ENCODE results near the gene ZDHHC8. TPM values are rescaled to one million over a fixed set of nuclear protein-coding genes. Genes with fewer than 3 reads are reported as not detected.

The ZDHHC8 gene
- total and polyA plus RNA-seq, 9 donors, result 13.7 to 52.8 (median 41.5) TPM

DNA sequence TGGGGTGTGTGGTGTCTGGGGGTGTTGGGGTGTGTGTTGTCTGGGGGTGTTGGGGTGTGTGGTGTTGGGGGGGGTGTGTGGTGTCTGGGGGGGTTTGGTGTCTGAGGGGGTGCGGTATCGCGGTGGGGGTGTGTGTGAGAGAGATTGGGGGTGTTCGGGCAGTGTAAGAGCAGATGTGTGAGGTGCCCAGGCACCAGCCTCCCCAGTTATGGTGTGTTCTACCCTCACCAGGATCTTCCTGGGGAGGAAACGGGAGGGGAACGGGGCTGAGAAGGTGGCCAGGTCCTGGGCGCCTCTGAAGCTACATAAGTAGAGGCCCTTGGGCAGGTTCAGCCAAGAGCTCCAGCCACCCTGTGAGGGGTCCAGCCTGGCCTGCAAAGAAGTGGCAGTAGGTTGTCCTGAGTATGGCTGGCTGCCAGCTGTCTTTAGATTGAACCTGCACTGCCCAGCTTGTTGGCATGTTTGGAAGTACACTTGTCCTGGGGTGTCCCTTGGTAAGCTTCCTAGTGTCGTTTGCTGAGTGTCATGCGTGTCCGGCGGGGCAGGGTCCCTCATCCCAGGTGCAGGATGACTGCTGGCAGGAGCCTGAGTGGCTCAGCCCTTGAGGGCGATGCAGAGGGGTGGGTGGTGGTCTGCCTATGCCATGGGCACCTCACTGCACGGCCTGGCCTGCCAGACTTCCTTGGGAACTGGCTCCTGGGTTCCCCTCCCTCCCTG is 8.1 kb upstream of the ZDHHC8 start:
- Histone ChIP-seq H3K27ac (ENCODE audit: low read length) (no peak overlapping the region), H3K4me3 (ENCODE audit: low read length) (no peak overlapping the region), H3K27me3 (ENCODE audit: control insufficient read depth, insufficient read depth, low read length) (no peaks in the 10 kb centered on the region), H3K9me3 (replicated peaks; ENCODE audit: control insufficient read depth, low read depth, low read length) (no peaks in the 10 kb centered on the region), H3K4me1 (ENCODE audit: control insufficient read depth, insufficient read depth, low read length) (peaks cover 5% of the 10 kb centered on the region), H3K36me3 (ENCODE audit: control insufficient read depth, insufficient read depth, low read length) (peaks cover 76% of the 10 kb centered on the region)
- no peak for DNase-seq
- WGBS (ENCODE audit: insufficient coverage), result 88% methylated on average over 10 of the region's 13 CpGs

DNA sequence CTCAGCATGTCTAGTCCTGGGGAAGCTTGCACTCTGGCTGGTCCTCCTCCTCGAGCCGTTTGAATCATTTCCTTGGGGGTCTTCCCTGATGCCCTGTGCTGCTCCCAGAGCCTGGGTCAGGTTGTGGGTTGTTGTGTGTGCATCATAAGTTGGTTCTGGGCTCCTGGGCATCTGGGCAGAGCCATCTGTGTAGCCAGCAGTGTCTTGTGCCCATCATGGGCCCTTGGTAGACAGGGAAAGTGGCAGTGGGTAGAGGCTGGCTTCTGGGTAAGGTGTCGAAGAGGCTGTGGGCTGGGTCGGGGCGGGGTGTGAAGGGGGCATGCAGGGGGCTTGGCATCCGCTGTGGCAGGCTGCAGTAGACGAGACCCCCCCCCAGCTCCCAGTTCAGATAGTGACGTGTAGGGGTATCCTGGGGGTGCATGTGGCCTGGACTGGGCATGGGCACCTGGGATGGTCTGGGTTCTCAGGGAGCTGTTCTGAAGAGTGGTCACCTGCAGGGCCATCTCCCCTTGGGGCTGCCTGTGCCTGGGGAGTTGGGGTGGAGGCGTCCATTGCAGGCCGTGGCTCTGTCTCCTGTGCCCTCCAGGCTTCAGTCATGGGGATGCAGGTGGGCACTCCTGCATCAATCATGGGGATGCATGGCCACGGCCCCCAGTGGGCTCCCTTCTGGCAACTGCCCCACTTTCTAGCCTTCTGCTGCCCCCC is 7.4 kb upstream of the ZDHHC8 start:
- no peak for DNase-seq
- Histone ChIP-seq H3K9me3 (replicated peaks; ENCODE audit: control insufficient read depth, low read depth, low read length) (no peaks in the 10 kb centered on the region), H3K27me3 (ENCODE audit: control insufficient read depth, insufficient read depth, low read length) (no peaks in the 10 kb centered on the region), H3K36me3 (ENCODE audit: control insufficient read depth, insufficient read depth, low read length) (peaks cover 71% of the 10 kb centered on the region), H3K4me3 (ENCODE audit: low read length) (no peak overlapping the region), H3K4me1 (ENCODE audit: control insufficient read depth, insufficient read depth, low read length) (peaks cover under 1% of the 10 kb centered on the region), H3K27ac (ENCODE audit: low read length) (no peak overlapping the region)
- 67% methylated on average over 3 of the region's 11 CpGs for WGBS (ENCODE audit: insufficient coverage)

DNA sequence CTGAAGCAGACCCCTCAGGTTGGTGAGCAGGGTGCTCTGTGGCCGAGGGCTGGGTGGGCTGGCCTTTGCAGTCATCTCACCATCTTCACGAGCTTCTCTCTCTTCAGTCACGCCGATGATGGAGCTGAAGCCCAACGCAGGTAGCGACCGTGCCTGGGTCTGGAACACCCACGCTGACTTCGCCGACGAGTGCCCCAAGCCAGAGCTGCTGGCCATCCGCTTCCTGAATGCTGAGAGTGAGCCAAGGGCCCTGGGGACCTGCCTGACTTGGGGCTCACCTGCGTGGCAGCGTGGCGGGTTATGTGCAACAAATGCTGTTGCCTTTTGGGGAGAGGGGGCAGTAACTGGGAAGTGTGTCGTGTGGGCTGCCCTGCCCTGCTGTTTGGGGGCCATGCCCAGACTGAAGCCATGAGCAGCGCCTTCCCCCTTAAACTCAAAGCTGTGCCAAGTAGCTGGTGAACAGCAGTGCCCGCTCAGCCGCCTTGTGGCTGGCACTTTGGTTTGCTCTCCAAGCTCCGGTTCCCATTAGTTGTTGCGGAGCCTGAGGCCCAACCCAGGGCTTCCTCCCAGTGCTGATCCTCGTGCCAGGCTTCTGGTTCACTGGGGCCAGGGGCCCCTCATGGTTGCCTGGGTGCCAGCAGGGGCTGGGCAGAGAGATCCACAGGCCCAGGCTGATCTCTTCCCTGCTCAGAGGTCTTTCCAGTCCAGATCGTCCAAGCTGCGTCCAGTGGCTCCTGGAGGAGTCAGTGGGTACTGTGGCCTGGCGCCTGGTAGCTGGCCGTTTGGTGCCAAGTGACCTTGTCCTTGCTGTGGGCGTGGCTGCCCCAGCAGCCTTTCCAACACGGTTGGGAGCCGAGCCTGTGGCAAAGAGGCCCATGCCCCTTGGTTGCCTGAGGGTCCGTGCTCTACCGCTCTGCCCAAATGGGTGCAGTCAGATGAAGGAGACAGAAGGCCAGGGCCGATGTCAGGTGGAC is 6.1 kb upstream of the ZDHHC8 start:
- no peak overlapping the region for H3K4me3 ChIP-seq (ENCODE audit: low read length)
- no peaks in the 10 kb centered on the region for H3K9me3 ChIP-seq (replicated peaks; ENCODE audit: control insufficient read depth, low read depth, low read length)
- peaks cover 58% of the 10 kb centered on the region for H3K36me3 ChIP-seq (ENCODE audit: control insufficient read depth, insufficient read depth, low read length)
- no peaks in the 10 kb centered on the region for H3K27me3 ChIP-seq (ENCODE audit: control insufficient read depth, insufficient read depth, low read length)
- WGBS (ENCODE audit: insufficient coverage), result 89% methylated on average over 18 of the region's 32 CpGs
- no peak for DNase-seq
- H3K4me1 ChIP-seq (ENCODE audit: control insufficient read depth, insufficient read depth, low read length), result no peaks in the 10 kb centered on the region
- H3K27ac ChIP-seq (ENCODE audit: low read length), result no peak overlapping the region

DNA sequence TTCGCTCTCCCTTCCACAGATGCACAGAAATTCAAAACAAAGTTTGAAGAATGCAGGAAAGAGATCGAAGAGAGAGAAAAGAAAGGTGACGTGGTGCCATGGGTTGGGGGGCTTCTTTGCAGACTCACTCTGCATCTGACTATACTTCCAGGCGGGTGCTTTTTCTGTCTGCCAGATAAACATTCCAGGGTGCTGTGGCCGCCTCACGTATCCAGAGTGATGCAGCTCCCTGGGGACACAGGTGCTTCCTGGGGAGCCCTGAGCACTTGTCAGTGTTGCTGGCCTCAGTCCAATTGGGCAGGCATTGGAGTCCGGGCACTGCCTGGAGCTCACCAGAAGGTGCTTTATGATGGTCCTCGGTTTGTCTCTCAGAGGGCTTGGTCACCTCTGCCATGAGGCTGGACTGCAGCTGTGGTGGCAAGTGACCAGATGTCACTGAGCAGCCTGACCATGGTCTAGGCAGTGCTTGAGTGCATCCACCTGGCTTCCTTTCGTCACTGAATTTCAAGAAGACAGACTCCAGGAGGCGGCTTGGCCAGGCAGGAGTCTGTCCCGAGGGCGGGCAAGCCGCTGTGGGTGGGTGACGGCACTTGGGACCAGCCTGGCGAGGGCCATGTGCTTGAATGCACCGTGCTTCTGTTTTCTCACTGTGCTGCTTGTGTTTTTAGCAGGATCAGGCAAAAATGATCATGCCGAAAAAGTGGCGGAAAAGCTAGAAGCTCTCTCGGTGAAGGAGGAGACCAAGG is 5.1 kb upstream of the ZDHHC8 start:
- no peak for DNase-seq
- Histone ChIP-seq H3K4me3 (ENCODE audit: low read length) (no peak overlapping the region), H3K9me3 (replicated peaks; ENCODE audit: control insufficient read depth, low read depth, low read length) (no peaks in the 10 kb centered on the region), H3K4me1 (ENCODE audit: control insufficient read depth, insufficient read depth, low read length) (peaks cover 4% of the 10 kb centered on the region), H3K27me3 (ENCODE audit: control insufficient read depth, insufficient read depth, low read length) (no peaks in the 10 kb centered on the region), H3K36me3 (ENCODE audit: control insufficient read depth, insufficient read depth, low read length) (peaks cover 50% of the 10 kb centered on the region), H3K27ac (ENCODE audit: low read length) (no peak overlapping the region)
- 75% methylated on average over 14 of the region's 19 CpGs for WGBS (ENCODE audit: insufficient coverage)

DNA sequence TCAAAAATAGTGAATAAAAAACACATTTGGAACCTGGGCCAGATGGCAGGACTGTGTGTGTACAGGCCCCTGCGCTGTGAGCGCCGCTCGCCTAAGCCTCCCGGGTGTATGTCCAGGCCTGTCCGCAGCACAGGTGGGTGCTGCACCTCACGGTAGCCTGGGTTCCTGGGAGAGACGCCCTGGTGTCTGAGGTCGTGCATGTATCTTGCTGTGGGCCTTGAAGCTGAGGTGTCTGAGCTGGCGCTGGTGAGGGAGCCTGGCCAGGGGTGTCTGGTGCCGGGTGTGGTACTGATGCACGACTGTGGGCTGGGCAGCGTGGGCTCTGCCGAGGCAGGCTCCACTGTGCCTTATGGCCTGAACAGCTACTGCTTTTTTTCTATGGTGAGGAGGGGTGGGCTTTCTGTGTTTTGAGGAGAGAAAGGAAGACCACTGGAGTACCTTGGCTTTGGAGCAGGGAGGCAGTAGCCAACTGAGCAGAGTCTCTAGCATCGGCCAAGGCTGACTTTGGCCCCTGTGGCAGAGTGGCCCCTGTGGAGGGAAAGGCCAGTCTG is 4.2 kb upstream of the ZDHHC8 start:
- Histone ChIP-seq H3K27ac (ENCODE audit: low read length) (no peak overlapping the region), H3K9me3 (replicated peaks; ENCODE audit: control insufficient read depth, low read depth, low read length) (no peaks in the 10 kb centered on the region), H3K4me1 (ENCODE audit: control insufficient read depth, insufficient read depth, low read length) (peaks cover 7% of the 10 kb centered on the region), H3K4me3 (ENCODE audit: low read length) (no peak overlapping the region), H3K27me3 (ENCODE audit: control insufficient read depth, insufficient read depth, low read length) (no peaks in the 10 kb centered on the region), H3K36me3 (ENCODE audit: control insufficient read depth, insufficient read depth, low read length) (peaks cover 41% of the 10 kb centered on the region)
- no peak for DNase-seq
- WGBS (ENCODE audit: insufficient coverage), result 76% methylated on average over 15 of the region's 15 CpGs

DNA sequence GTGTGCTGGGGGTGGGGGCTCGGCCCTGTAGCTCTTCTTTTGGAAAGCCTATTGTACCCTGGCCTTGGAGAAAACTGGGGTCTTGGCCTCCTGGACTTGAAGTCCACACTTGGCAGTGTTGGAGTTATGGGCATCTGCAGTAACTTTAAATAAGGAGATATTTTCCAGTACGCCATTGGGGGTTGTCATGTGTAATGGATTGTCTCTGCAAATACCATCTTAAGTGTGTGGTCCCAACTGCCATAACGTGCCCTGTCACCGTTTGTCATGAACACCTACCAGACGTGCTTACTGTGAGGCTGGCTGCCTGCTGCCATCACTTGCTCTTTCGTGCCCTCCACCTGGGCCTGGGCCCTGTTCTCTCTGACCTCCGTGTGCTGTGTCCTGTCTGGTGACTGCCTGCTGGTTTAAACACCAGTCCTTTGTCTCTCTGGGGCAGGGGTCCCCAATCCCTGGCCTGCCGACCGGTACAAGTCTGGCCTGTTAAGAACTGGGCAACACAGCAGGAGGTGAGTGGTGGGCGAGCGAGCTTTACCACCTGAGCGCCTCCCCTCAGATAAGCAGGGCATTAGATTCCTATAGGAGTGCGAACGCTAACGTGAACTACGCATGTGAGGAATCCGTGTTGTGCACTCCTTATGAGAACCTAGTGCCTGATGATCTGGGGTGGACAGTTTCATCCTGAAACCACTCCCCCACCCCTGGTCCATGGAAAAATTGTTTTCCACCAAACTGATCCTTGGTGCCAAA is 3.6 kb upstream of the ZDHHC8 start:
- Histone ChIP-seq H3K4me3 (ENCODE audit: low read length) (no peak overlapping the region), H3K27me3 (ENCODE audit: control insufficient read depth, insufficient read depth, low read length) (no peaks in the 10 kb centered on the region), H3K36me3 (ENCODE audit: control insufficient read depth, insufficient read depth, low read length) (peaks cover 40% of the 10 kb centered on the region), H3K27ac (ENCODE audit: low read length) (no peak overlapping the region), H3K4me1 (ENCODE audit: control insufficient read depth, insufficient read depth, low read length) (peaks cover 14% of the 10 kb centered on the region), H3K9me3 (replicated peaks; ENCODE audit: control insufficient read depth, low read depth, low read length) (no peaks in the 10 kb centered on the region)
- no peak for DNase-seq
- WGBS (ENCODE audit: insufficient coverage), result 63% methylated on average over 11 of the region's 17 CpGs

DNA sequence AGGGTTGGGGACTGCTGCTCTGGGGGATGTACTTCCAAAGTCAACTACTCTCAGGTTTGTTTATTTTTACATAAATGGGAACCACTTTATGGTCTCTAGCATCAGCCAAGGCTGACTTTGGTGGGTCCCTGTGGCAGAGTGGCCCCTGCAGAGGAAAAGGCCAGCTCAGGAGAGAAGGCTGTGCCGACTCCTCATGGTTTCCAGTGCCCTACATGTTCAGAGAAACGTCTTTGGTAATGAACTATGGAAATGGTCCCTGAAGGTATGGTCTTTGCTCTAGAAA is 3.0 kb upstream of the ZDHHC8 start:
- no peaks in the 10 kb centered on the region for H3K9me3 ChIP-seq (replicated peaks; ENCODE audit: control insufficient read depth, low read depth, low read length)
- 80% methylated on average over 1 of the region's 2 CpGs for WGBS (ENCODE audit: insufficient coverage)
- H3K4me1 ChIP-seq (ENCODE audit: control insufficient read depth, insufficient read depth, low read length), result peaks cover 17% of the 10 kb centered on the region
- no peaks in the 10 kb centered on the region for H3K27me3 ChIP-seq (ENCODE audit: control insufficient read depth, insufficient read depth, low read length)
- H3K4me3 ChIP-seq (ENCODE audit: low read length), result no peak overlapping the region
- no peak for DNase-seq
- H3K36me3 ChIP-seq (ENCODE audit: control insufficient read depth, insufficient read depth, low read length), result peaks cover 37% of the 10 kb centered on the region
- no peak overlapping the region for H3K27ac ChIP-seq (ENCODE audit: low read length)

DNA sequence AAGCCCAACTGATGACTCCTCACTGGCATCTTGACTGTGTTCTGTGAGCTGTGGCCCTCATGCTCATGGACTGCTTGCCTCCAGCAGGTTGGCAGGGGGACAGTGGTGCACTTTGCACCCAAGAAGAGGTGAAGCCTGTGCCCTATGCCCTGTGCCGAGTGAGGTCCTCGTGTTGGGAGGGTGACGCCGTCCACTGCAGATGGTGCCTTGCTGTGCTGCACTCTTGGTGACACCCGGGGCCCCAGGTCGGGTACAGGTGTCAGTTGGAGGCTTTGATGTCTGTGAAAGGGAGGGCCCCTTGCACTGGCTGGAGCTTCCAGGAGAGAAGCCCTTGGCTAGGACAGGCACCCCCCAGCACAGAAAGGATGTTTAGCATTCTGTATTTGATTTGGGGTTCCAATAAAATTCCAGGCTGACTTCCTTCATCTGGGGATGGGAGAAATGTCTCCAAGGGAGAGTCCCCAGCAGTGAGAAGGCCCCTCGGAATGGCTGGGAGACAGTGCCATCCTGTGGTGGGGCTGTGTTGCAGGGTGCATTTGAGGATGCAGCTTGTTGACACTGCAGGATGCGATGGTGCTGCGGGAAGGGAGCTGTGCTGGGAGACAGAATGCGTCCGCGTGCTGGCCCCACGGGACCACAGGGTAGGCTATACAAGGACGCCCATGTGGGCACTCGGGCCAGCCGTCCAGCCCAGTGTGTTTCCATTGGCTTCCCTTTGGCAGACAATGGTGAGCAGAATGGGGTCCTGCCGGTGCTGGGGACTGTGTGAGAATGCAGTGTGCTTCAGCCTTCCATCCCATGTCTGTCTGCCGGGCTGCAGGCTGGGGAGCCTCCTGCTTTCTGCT is 2.5 kb upstream of the ZDHHC8 start:
- DNase-seq, result no peak
- peaks cover 23% of the 10 kb centered on the region for H3K4me1 ChIP-seq (ENCODE audit: control insufficient read depth, insufficient read depth, low read length)
- no peak overlapping the region for H3K4me3 ChIP-seq (ENCODE audit: low read length)
- H3K27ac ChIP-seq (ENCODE audit: low read length), result no peak overlapping the region
- no peaks in the 10 kb centered on the region for H3K9me3 ChIP-seq (replicated peaks; ENCODE audit: control insufficient read depth, low read depth, low read length)
- 32% methylated on average over 17 of the region's 18 CpGs for WGBS (ENCODE audit: insufficient coverage)
- no peaks in the 10 kb centered on the region for H3K27me3 ChIP-seq (ENCODE audit: control insufficient read depth, insufficient read depth, low read length)
- H3K36me3 ChIP-seq (ENCODE audit: control insufficient read depth, insufficient read depth, low read length), result peaks cover 32% of the 10 kb centered on the region

DNA sequence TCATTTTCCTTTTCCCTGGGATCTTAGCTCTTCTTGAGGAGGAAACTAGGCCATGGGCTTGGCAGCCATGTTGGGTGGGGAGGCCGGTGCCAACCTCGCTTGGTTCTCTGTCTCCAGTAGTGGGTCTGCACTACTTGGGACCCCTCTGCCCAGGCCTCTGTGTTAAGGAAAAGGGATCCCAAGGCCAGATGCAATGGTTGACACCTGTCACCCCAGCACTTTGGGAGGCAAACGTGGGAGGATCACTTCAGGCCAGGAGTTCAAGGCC is 1.9 kb upstream of the ZDHHC8 start:
- no peaks in the 10 kb centered on the region for H3K9me3 ChIP-seq (replicated peaks; ENCODE audit: control insufficient read depth, low read depth, low read length)
- peaks cover 27% of the 10 kb centered on the region for H3K4me1 ChIP-seq (ENCODE audit: control insufficient read depth, insufficient read depth, low read length)
- WGBS (ENCODE audit: insufficient coverage), result 40% methylated on average over 1 of the region's 3 CpGs
- DNase-seq, result no peak
- no peak overlapping the region for H3K4me3 ChIP-seq (ENCODE audit: low read length)
- no peak overlapping the region for H3K27ac ChIP-seq (ENCODE audit: low read length)
- H3K36me3 ChIP-seq (ENCODE audit: control insufficient read depth, insufficient read depth, low read length), result peaks cover 27% of the 10 kb centered on the region
- H3K27me3 ChIP-seq (ENCODE audit: control insufficient read depth, insufficient read depth, low read length), result no peaks in the 10 kb centered on the region
